ENCODE results near the gene GGN.

- TF ChIP-seq POLR2A (IDR thresholded peaks at IDR 0.05): no peak
- TF ChIP-seq, protein P1, sequence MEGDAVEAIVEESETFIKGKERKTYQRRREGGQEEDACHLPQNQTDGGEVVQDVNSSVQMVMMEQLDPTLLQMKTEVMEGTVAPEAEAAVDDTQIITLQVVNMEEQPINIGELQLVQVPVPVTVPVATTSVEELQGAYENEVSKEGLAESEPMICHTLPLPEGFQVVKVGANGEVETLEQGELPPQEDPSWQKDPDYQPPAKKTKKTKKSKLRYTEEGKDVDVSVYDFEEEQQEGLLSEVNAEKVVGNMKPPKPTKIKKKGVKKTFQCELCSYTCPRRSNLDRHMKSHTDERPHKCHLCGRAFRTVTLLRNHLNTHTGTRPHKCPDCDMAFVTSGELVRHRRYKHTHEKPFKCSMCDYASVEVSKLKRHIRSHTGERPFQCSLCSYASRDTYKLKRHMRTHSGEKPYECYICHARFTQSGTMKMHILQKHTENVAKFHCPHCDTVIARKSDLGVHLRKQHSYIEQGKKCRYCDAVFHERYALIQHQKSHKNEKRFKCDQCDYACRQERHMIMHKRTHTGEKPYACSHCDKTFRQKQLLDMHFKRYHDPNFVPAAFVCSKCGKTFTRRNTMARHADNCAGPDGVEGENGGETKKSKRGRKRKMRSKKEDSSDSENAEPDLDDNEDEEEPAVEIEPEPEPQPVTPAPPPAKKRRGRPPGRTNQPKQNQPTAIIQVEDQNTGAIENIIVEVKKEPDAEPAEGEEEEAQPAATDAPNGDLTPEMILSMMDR (IDR thresholded peaks at IDR 0.05): no peak
- TF ChIP-seq EP300 (IDR thresholded peaks at IDR 0.05): no peak
Measured at GRCh38 chr19:38422438-38422837, 34.6 kb upstream of the GGN start.

Data from tibial nerve (tissue), 4 donors.